Activated B cell treated with CpG ODN at 0.5 μM for 24 hours (primary cell): ENCODE data around the gene CPSF6. TPM values are rescaled to one million over a fixed set of nuclear protein-coding genes. Genes with fewer than 3 reads are reported as not detected.

ENCODE experiments used
- ATAC-seq: fragments of 200-7000 bp; cut with Tn5 transposase; one replicate; pipeline ENCODE4 v1.10.0; 2021; ENCODE audit warnings: low read depth, mild to moderate bottlenecking, moderate library complexity
- CTCF ChIA-PET: fragments of 350-600 bp; sonication (Branson Sonifier 250); formaldehyde crosslinking; loops from one replicate; lab custom pipeline; 2021; ENCODE audit warnings: antibody characterized with exemption; lab: Charles Lee
- POLR2A ChIA-PET: fragments of 350-600 bp; sonication (Branson Sonifier 250); formaldehyde crosslinking; loops from one replicate; lab custom pipeline; 2021; ENCODE audit warnings: antibody characterized with exemption; lab: Charles Lee
- DNase-seq: peaks from one replicate; pipeline ENCODE4 v3.0.0; 2022
- H3K27ac Mint-ChIP-seq: one replicate; pipeline ENCODE4 v1.8.0; 2020; ENCODE audit warnings: mixed read lengths
- H3K27me3 Mint-ChIP-seq: one replicate; pipeline ENCODE4 v1.8.0; 2021; ENCODE audit warnings: mixed read lengths
- H3K36me3 Mint-ChIP-seq: one replicate; pipeline ENCODE4 v1.8.0; 2021; ENCODE audit warnings: low read depth, mixed read lengths
- H3K4me1 Mint-ChIP-seq: one replicate; pipeline ENCODE4 v1.8.0; 2021; ENCODE audit warnings: mixed read lengths
- H3K4me3 Mint-ChIP-seq: one replicate; pipeline ENCODE4 v1.8.0; 2020; ENCODE audit warnings: mild to moderate bottlenecking, mixed read lengths
- H3K9me3 Mint-ChIP-seq: one replicate; pipeline ENCODE4 v1.8.0; 2020; ENCODE audit warnings: mixed read lengths
- CTCF ChIP-seq: fragments of 200-600 bp; IDR thresholded peaks from one replicate; pipeline ENCODE4 v1.8.0; 2022; ENCODE audit warnings: antibody characterized with exemption, mild to moderate bottlenecking
- intact Hi-C: fragments of 100-400 bp; cut with micrococcal nuclease; formaldehyde crosslinking; loops from one replicate; pipeline ENCODE4 v1.15.1; 2024
- total RNA-seq: library from RNA; stranded (reverse); gene quantifications from 2 replicates; pipeline ENCODE4 v1.2.3, GENCODE V29; 2022

Gene CPSF6
- total RNA-seq, 1 donor from 2014 or later, result 104 TPM

GRCh38 chr12:69272511-69272910, 33.1 kb downstream of the CPSF6 start:
- ATAC-seq, result no peak

GRCh38 chr12:69274861-69275260, 35.5 kb downstream of the CPSF6 start:
- Mint-ChIP-seq H3K36me3 (peaks cover 20% of the 10 kb centered on the region), H3K27ac (no peak overlapping the region), H3K27me3 (no peaks in the 10 kb centered on the region), H3K4me3 (no peak overlapping the region), H3K4me1 (peaks cover 4% of the 10 kb centered on the region), H3K9me3 (no peaks in the 10 kb centered on the region)
- intact Hi-C loops, result no loop called here
- ATAC-seq, result no peak
- no peak for DNase-seq
- ChIA-PET POLR2A (no interaction called here), CTCF (no interaction called here)
- TF ChIP-seq CTCF, result no peak

More at GRCh38 chr12:69272511-69272910, 33.1 kb downstream of the CPSF6 start:
- no peak overlapping the region for H3K27ac Mint-ChIP-seq
- no peak for DNase-seq
- peaks cover 4% of the 10 kb centered on the region for H3K4me1 Mint-ChIP-seq
- no peak overlapping the region for H3K4me3 Mint-ChIP-seq
- POLR2A ChIA-PET, result no interaction called here
- peaks cover 26% of the 10 kb centered on the region for H3K36me3 Mint-ChIP-seq
- H3K27me3 Mint-ChIP-seq, result no peaks in the 10 kb centered on the region
- intact Hi-C loops, result no loop called here
- no peak for TF ChIP-seq CTCF
- H3K9me3 Mint-ChIP-seq, result no peaks in the 10 kb centered on the region
- CTCF ChIA-PET, result no interaction called here

GRCh38 chr12:69275471-69275891, 36.1 kb downstream of the CPSF6 start:
- no peak for DNase-seq
- H3K27me3 Mint-ChIP-seq, result no peaks in the 10 kb centered on the region
- TF ChIP-seq CTCF, result no peak
- H3K9me3 Mint-ChIP-seq, result no peaks in the 10 kb centered on the region
- H3K27ac Mint-ChIP-seq, result peak overlapping the region; percentile 6
- peaks cover 14% of the 10 kb centered on the region for H3K36me3 Mint-ChIP-seq
- H3K4me1 Mint-ChIP-seq, result peaks cover 4% of the 10 kb centered on the region
- ChIA-PET CTCF (no interaction called here), POLR2A (no interaction called here)
- no peak for ATAC-seq
- intact Hi-C loops, result no loop called here
- H3K4me3 Mint-ChIP-seq, result no peak overlapping the region

GRCh38 chr12:69278814-69279782, 39.7 kb downstream of the CPSF6 start:
- no peak for DNase-seq
- no peak overlapping the region for H3K27ac Mint-ChIP-seq
- H3K27me3 Mint-ChIP-seq, result no peaks in the 10 kb centered on the region
- TF ChIP-seq CTCF, result no peak
- intact Hi-C loops, result no loop called here
- no peak for ATAC-seq
- H3K4me3 Mint-ChIP-seq, result no peak overlapping the region
- no peaks in the 10 kb centered on the region for H3K9me3 Mint-ChIP-seq
- ChIA-PET POLR2A (interaction anchor here (0.6 kb wide), 1 partner anchor 78 kb away, joined by 8 read pairs; no protein-coding TSS in a partner anchor), CTCF (no interaction called here)
- peaks cover 11% of the 10 kb centered on the region for H3K4me1 Mint-ChIP-seq
- H3K36me3 Mint-ChIP-seq, result no peaks in the 10 kb centered on the region

- no peak for ATAC-seq
- H3K4me1 Mint-ChIP-seq, result peaks cover 15% of the 10 kb centered on the region
- ChIA-PET CTCF (no interaction called here), POLR2A (no interaction called here)
- intact Hi-C loops, result no loop called here
- H3K36me3 Mint-ChIP-seq, result no peaks in the 10 kb centered on the region
- DNase-seq, result no peak
- H3K9me3 Mint-ChIP-seq, result no peaks in the 10 kb centered on the region
- H3K27me3 Mint-ChIP-seq, result peaks cover 15% of the 10 kb centered on the region
- TF ChIP-seq CTCF, result no peak
- peak overlapping the region; percentile 72 for H3K4me3 Mint-ChIP-seq
- no peak overlapping the region for H3K27ac Mint-ChIP-seq
These were observed 44.8 kb downstream of the CPSF6 start for GRCh38 chr12:69284131-69284530.
